ENCODE results near the gene ATP8A2.

DNA sequence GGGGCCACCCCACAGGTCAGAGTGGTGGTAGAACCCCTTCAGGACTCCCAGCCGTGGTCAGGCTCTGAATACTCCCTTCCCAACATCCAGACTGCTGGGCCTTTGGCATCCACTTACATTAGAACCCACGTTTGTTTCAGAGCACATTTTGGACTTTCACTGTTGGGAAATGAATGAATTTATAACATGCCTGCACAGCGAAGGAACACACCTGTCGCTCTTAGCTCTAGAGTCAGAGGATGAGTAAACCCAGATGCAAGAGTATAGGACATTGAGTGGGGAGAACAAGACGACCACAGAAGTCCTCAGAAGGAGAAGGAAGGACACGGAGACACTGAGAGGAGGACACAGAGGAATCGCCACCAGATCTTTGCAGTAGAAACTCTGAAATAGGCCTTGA lies 649.1 kb downstream of the ATP8A2 start:
- TF ChIP-seq, protein P1, sequence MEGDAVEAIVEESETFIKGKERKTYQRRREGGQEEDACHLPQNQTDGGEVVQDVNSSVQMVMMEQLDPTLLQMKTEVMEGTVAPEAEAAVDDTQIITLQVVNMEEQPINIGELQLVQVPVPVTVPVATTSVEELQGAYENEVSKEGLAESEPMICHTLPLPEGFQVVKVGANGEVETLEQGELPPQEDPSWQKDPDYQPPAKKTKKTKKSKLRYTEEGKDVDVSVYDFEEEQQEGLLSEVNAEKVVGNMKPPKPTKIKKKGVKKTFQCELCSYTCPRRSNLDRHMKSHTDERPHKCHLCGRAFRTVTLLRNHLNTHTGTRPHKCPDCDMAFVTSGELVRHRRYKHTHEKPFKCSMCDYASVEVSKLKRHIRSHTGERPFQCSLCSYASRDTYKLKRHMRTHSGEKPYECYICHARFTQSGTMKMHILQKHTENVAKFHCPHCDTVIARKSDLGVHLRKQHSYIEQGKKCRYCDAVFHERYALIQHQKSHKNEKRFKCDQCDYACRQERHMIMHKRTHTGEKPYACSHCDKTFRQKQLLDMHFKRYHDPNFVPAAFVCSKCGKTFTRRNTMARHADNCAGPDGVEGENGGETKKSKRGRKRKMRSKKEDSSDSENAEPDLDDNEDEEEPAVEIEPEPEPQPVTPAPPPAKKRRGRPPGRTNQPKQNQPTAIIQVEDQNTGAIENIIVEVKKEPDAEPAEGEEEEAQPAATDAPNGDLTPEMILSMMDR (IDR thresholded peaks at IDR 0.05): no peak
- no peak for TF ChIP-seq POLR2A (IDR thresholded peaks at IDR 0.05)
- no peak for TF ChIP-seq EP300 (IDR thresholded peaks at IDR 0.05)
